ENCODE data around the gene HLA-DPA1.

The HLA-DPA1 gene

DNA sequence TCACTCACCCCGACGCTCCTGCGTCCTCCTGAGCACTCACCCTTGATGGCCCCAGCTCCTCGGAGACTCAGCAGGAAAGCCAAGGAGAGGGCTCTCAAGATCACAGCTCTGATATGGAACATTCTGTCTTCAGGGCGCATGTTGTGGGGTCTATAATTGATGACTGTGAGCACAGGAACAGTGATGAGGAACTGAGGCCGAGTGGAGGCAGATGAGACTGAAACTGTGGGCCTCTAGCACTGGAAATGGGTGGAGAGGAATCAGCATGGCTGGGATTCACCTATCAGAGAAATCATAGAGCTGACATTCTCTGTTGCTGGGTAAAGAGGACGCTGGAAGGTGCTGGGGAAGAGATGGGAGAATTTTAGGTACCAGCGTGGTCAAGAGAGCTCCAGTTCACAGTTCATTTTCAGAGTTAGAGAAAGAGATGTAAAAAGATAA, at the start of gene HLA-DPA1:
Gene HLA-DPA1, minus strand, starts transcription at position 219 of the 441 bp plus-strand sequence.
- Histone ChIP-seq H3K27ac (no peak within 1 kb of the TSS), H3K4me3 (ENCODE audit: low read depth in 1 of 2, low read length in 1 of 2) (no peak within 1 kb of the TSS), H3K36me3 (no peaks in the 10 kb centered on the region), H3K4me1 (ENCODE audit: control insufficient read depth in 1 of 2, insufficient read depth in 1 of 2, low read depth in 1 of 2, low read length in 1 of 2) (no peaks in the 10 kb centered on the region), H3K9me3 (no peaks in the 10 kb centered on the region), H3K27me3 (peaks cover 53% of the 10 kb centered on the region)
- TF ChIP-seq CTCF (IDR thresholded peaks at IDR 0.05), result no peak

DNA sequence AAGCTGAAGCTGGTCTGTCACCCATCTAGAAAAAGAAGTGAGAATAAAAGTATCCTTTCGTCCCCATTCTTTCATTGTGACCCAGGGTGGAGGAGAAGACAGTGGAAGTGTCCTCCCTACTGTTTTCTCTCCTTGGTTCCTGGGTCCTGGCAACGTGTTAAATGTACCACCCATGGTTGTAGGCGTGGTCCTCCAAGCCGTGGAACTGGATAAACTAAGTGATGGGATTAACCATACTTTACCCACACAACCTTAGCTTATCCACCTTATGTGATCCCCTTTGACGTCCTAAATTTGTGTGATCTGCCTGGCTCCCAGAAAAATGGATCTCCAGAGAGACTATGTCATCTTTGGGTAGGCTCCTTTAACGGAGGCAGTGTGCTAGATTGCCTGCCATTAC, 49.7 kb upstream of the HLA-DPA1 start:
- Histone ChIP-seq H3K4me1 (ENCODE audit: control insufficient read depth in 1 of 2, insufficient read depth in 1 of 2, low read depth in 1 of 2, low read length in 1 of 2) (peaks cover 0 to 3% of the 10 kb centered on the region in 2 experiments), H3K27ac (no peak overlapping the region), H3K36me3 (no peaks in the 10 kb centered on the region), H3K27me3 (peaks cover 21% of the 10 kb centered on the region), H3K4me3 (ENCODE audit: low read depth in 1 of 2, low read length in 1 of 2) (no peak overlapping the region), H3K9me3 (peaks cover 4% of the 10 kb centered on the region)
- no peak for TF ChIP-seq CTCF (IDR thresholded peaks at IDR 0.05)

- H3K27ac ChIP-seq, result no peak overlapping the region
- peaks cover 4% of the 10 kb centered on the region for H3K9me3 ChIP-seq
- no peaks in the 10 kb centered on the region for H3K36me3 ChIP-seq
- no peak for TF ChIP-seq CTCF (IDR thresholded peaks at IDR 0.05)
- no peaks in the 10 kb centered on the region for H3K4me1 ChIP-seq (ENCODE audit: control insufficient read depth in 1 of 2, insufficient read depth in 1 of 2, low read depth in 1 of 2, low read length in 1 of 2)
- H3K27me3 ChIP-seq, result peaks cover 52% of the 10 kb centered on the region
- H3K4me3 ChIP-seq (ENCODE audit: low read depth in 1 of 2, low read length in 1 of 2), result no peak overlapping the region
These were observed 46.6 kb upstream of the HLA-DPA1 start for GRCh38 chr6:33120001-33120400.

- Histone ChIP-seq H3K4me3 (ENCODE audit: low read depth in 1 of 2, low read length in 1 of 2) (no peak overlapping the region), H3K36me3 (no peaks in the 10 kb centered on the region), H3K27me3 (peaks cover 63% of the 10 kb centered on the region), H3K27ac (no peak overlapping the region), H3K9me3 (peaks cover 4% of the 10 kb centered on the region), H3K4me1 (ENCODE audit: control insufficient read depth in 1 of 2, insufficient read depth in 1 of 2, low read depth in 1 of 2, low read length in 1 of 2) (no peaks in the 10 kb centered on the region)
- TF ChIP-seq CTCF (IDR thresholded peaks at IDR 0.05), result peak; percentile 85
These were observed 45.2 kb upstream of the HLA-DPA1 start for GRCh38 chr6:33118525-33119123.

DNA sequence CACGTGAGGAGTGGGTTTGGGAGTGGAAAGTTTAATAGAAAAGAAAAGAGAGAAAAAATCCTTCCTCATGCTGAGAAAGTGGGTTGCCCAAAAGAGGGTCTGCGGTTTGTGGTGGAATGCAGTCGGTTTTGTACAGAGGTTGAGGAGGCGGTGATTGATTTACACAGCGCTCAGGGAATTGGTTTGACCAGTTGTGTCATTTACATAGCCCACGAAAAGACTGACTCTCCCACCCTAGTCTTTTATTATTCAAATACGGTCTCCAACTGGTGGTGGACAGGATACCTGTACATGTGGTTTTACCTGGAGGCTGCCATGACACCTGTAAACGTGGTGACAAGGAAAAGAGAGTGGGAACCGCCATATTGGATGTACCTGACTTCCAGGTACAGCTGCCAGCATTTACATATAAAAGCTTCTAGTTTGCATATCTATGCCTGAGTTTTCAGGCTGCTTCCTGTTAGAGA, 44.4 kb upstream of the HLA-DPA1 start:
- Histone ChIP-seq H3K36me3 (no peaks in the 10 kb centered on the region), H3K27ac (no peak overlapping the region), H3K4me1 (ENCODE audit: control insufficient read depth in 1 of 2, insufficient read depth in 1 of 2, low read depth in 1 of 2, low read length in 1 of 2) (no peaks in the 10 kb centered on the region), H3K4me3 (ENCODE audit: low read depth in 1 of 2, low read length in 1 of 2) (no peak overlapping the region), H3K27me3 (peaks cover 71% of the 10 kb centered on the region), H3K9me3 (no peaks in the 10 kb centered on the region)
- TF ChIP-seq CTCF (IDR thresholded peaks at IDR 0.05), result no peak

Measured in neutrophil (primary cell).